Muscle layer of duodenum (tissue), 2 donors: Measurements from ENCODE around the gene KRTAP5-5.

Source experiments
- H3K27ac ChIP-seq: one replicate; pipeline ENCODE4 v1.7.0; 2013; ENCODE audit warnings: mild to moderate bottlenecking, low read length
- H3K27me3 ChIP-seq: one replicate; pipeline ENCODE4 v1.7.0; 2013; ENCODE audit warnings: low read depth, mild to moderate bottlenecking, control low read depth, low read length
- H3K36me3 ChIP-seq, 2 donors: one replicate each; pipeline ENCODE4 v1.7.0; 2013; ENCODE audit warnings: low read length in 2 of 2, control low read depth in 1 of 2, mild to moderate bottlenecking in 1 of 2; ENCODE audit not compliant: insufficient read depth in 2 of 2, control insufficient read depth in 1 of 2
- H3K4me1 ChIP-seq, 2 donors: one replicate each; pipeline ENCODE4 v1.7.0; 2013; ENCODE audit warnings: low read length in 2 of 2, mild to moderate bottlenecking in 2 of 2, control low read depth in 1 of 2, moderate library complexity in 1 of 2; ENCODE audit not compliant: insufficient read depth in 2 of 2, control insufficient read depth in 1 of 2
- H3K4me3 ChIP-seq, 2 donors: one replicate each; pipeline ENCODE4 v1.7.0; 2013; ENCODE audit warnings: low read length in 2 of 2, low read depth in 1 of 2, mild to moderate bottlenecking in 1 of 2
- H3K9me3 ChIP-seq, 2 donors: one replicate each; pipeline ENCODE4 v1.7.0; 2013; ENCODE audit warnings: low read length in 2 of 2, control low read depth in 1 of 2, mild to moderate bottlenecking in 1 of 2; ENCODE audit not compliant: control insufficient read depth in 1 of 2
- donor health status: healthy.

The KRTAP5-5 gene

GRCh38 chr11:1633864-1634263, 4.3 kb downstream of the KRTAP5-5 start:
- Histone ChIP-seq H3K4me1 (no peaks in the 10 kb centered on the region), H3K27me3 (peaks cover 4% of the 10 kb centered on the region), H3K36me3 (no peaks in the 10 kb centered on the region), H3K9me3 (no peaks in the 10 kb centered on the region), H3K27ac (no peak overlapping the region), H3K4me3 (no peak overlapping the region)

- Histone ChIP-seq H3K9me3 (no peaks in the 10 kb centered on the region), H3K36me3 (no peaks in the 10 kb centered on the region), H3K4me1 (no peaks in the 10 kb centered on the region), H3K27ac (no peak overlapping the region), H3K27me3 (peaks cover 4% of the 10 kb centered on the region), H3K4me3 (no peak overlapping the region)
These were observed 6.8 kb downstream of the KRTAP5-5 start for GRCh38 chr11:1636291-1636950.

- Histone ChIP-seq H3K4me1 (no peaks in the 10 kb centered on the region), H3K27ac (no peak overlapping the region), H3K9me3 (no peaks in the 10 kb centered on the region), H3K27me3 (peaks cover 4% of the 10 kb centered on the region), H3K36me3 (no peaks in the 10 kb centered on the region), H3K4me3 (no peak overlapping the region)
These were observed 8.1 kb downstream of the KRTAP5-5 start for GRCh38 chr11:1637628-1638027.

GRCh38 chr11:1638344-1638743, 8.8 kb downstream of the KRTAP5-5 start:
- Histone ChIP-seq H3K4me1 (no peaks in the 10 kb centered on the region), H3K36me3 (no peaks in the 10 kb centered on the region), H3K4me3 (no peak overlapping the region), H3K27ac (no peak overlapping the region), H3K27me3 (peaks cover 4% of the 10 kb centered on the region), H3K9me3 (no peaks in the 10 kb centered on the region)

- H3K9me3 ChIP-seq, result no peaks in the 10 kb centered on the region
- no peaks in the 10 kb centered on the region for H3K36me3 ChIP-seq
- H3K4me1 ChIP-seq, result no peaks in the 10 kb centered on the region
- H3K27me3 ChIP-seq, result peaks cover 4% of the 10 kb centered on the region
- H3K4me3 ChIP-seq, result no peak overlapping the region
- no peak overlapping the region for H3K27ac ChIP-seq
These were observed 9.6 kb downstream of the KRTAP5-5 start for GRCh38 chr11:1639102-1639620.

GRCh38 chr11:1639666-1640065, 10.1 kb downstream of the KRTAP5-5 start:
- no peak overlapping the region for H3K4me3 ChIP-seq
- H3K27me3 ChIP-seq, result peaks cover 4% of the 10 kb centered on the region
- H3K9me3 ChIP-seq, result no peaks in the 10 kb centered on the region
- no peaks in the 10 kb centered on the region for H3K4me1 ChIP-seq
- no peaks in the 10 kb centered on the region for H3K36me3 ChIP-seq
- no peak overlapping the region for H3K27ac ChIP-seq

GRCh38 chr11:1640076-1640946, 10.7 kb downstream of the KRTAP5-5 start:
- no peak overlapping the region for H3K27ac ChIP-seq
- H3K4me1 ChIP-seq, result no peaks in the 10 kb centered on the region
- no peaks in the 10 kb centered on the region for H3K9me3 ChIP-seq
- peaks cover 4% of the 10 kb centered on the region for H3K27me3 ChIP-seq
- no peaks in the 10 kb centered on the region for H3K36me3 ChIP-seq
- no peak overlapping the region for H3K4me3 ChIP-seq

GRCh38 chr11:1641096-1641495, 11.5 kb downstream of the KRTAP5-5 start:
- Histone ChIP-seq H3K4me1 (no peaks in the 10 kb centered on the region), H3K27me3 (peaks cover 4% of the 10 kb centered on the region), H3K4me3 (no peak overlapping the region), H3K36me3 (no peaks in the 10 kb centered on the region), H3K27ac (no peak overlapping the region), H3K9me3 (no peaks in the 10 kb centered on the region)

GRCh38 chr11:1642288-1643145, 12.9 kb downstream of the KRTAP5-5 start:
- Histone ChIP-seq H3K9me3 (no peaks in the 10 kb centered on the region), H3K36me3 (no peaks in the 10 kb centered on the region), H3K27ac (no peak overlapping the region), H3K4me1 (no peaks in the 10 kb centered on the region), H3K4me3 (no peak overlapping the region), H3K27me3 (peaks cover 4% of the 10 kb centered on the region)

GRCh38 chr11:1643146-1643690, 13.6 kb downstream of the KRTAP5-5 start:
- Histone ChIP-seq H3K4me1 (no peaks in the 10 kb centered on the region), H3K36me3 (no peaks in the 10 kb centered on the region), H3K27me3 (peaks cover 4% of the 10 kb centered on the region), H3K27ac (no peak overlapping the region), H3K4me3 (no peak overlapping the region), H3K9me3 (no peaks in the 10 kb centered on the region)
